ENCODE results near the gene CARD19. TPM values are rescaled to one million over a fixed set of nuclear protein-coding genes. Genes with fewer than 3 reads are reported as not detected.

CARD19 gene
- total RNA-seq, 4 donors from 2014 or later: 54.0 to 83.6 (median 78.1) TPM

DNA sequence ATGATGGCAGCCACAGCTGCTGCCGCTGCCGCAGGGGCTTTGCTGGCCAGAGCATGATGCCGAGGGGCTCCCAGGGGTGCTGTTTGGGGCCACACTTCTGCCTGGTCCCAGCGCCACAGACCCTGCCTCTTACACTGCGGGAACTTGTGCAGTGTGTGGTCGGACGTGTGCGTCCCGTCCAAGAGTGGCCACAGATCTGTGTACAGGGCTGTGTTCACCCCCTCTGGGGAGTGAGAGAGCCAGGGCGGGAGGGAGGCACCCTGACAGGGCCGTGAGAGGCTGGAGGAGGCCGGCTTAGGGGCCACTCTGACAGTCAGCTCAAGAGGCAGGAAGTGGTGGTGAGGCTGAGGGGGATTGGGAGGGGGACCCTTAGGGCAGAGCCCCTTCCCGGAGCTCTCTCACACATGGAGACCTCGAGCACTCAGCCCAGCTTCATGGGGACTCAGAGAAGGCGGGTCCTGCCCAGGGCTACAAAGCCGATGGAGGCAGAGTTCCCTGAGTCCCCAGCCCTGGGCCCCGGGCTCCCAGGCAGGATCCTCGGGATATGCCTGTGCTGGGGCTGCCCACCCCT is 13.1 kb upstream of the CARD19 start:
- Histone ChIP-seq H3K4me3 (no peak overlapping the region), H3K36me3 (no peaks in the 10 kb centered on the region), H3K27me3 (no peaks in the 10 kb centered on the region), H3K4me1 (no peaks in the 10 kb centered on the region), H3K27ac (replicated peaks in 1 of 4) (no peak overlapping the region), H3K9me3 (no peaks in the 10 kb centered on the region)
- 62% methylated on average over 11 of the region's 18 CpGs for WGBS
- intact Hi-C loops (cut with DNase I): loop anchor here (10.0 kb wide), 1 partner anchor 78 kb away; no protein-coding TSS in a partner anchor
- no peak for DNase-seq (ENCODE audit: extremely low spot score)
- no peak for TF ChIP-seq EP300 (IDR thresholded peaks at IDR 0.05)
- TF ChIP-seq, protein P1, sequence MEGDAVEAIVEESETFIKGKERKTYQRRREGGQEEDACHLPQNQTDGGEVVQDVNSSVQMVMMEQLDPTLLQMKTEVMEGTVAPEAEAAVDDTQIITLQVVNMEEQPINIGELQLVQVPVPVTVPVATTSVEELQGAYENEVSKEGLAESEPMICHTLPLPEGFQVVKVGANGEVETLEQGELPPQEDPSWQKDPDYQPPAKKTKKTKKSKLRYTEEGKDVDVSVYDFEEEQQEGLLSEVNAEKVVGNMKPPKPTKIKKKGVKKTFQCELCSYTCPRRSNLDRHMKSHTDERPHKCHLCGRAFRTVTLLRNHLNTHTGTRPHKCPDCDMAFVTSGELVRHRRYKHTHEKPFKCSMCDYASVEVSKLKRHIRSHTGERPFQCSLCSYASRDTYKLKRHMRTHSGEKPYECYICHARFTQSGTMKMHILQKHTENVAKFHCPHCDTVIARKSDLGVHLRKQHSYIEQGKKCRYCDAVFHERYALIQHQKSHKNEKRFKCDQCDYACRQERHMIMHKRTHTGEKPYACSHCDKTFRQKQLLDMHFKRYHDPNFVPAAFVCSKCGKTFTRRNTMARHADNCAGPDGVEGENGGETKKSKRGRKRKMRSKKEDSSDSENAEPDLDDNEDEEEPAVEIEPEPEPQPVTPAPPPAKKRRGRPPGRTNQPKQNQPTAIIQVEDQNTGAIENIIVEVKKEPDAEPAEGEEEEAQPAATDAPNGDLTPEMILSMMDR (IDR thresholded peaks at IDR 0.05): no peak
- no peak for TF ChIP-seq POLR2AphosphoS5 (IDR thresholded peaks at IDR 0.05)

DNA sequence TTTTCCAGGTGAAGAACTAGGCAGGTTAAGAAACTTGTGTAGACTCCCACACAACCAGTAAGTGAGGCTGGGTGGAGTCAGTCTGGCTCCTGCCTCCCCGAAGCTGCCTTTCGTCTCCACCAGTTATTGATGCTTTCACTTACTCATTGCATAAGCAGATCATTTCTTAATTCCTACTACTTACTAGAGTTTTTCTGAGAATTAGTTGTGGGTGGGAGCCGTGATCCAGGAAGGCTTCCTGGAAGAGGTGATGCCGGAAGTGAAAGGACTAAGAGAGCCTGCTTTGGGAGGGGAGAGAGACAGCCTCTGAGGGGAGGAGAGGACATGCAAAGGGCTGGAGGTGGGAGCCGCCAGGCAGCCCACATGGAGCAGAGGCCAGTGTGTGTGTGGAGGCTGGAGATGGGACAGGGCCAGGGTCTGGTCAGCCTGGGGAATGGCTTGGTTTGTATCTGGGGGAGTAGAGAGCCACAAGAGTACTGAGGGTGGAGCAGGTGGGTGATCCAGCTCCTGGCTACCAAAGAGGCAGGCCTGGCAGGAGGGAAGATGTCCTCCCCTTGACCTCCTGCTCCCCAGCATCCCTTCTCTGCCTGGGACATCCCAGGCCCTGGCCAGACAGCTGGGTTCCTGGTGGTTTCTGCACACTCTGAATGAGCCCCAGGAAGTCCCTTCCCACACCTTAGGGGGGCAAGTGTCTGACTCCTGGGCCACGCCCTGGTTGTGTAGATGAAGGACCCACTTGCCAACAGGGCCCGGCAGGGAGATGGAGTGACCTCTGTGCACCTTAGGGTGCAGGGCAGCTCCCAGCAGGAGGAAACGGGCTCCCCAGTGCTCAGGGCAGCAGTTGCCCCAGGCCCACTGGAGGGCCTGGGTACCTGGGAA is 12.2 kb upstream of the CARD19 start:
- no peak for DNase-seq (ENCODE audit: extremely low spot score)
- no peak overlapping the region for H3K4me3 ChIP-seq
- H3K36me3 ChIP-seq: no peaks in the 10 kb centered on the region
- 76% methylated on average over 8 of the region's 8 CpGs for WGBS
- no peaks in the 10 kb centered on the region for H3K4me1 ChIP-seq
- no peak overlapping the region for H3K27ac ChIP-seq (replicated peaks in 1 of 4)
- H3K9me3 ChIP-seq: no peaks in the 10 kb centered on the region
- TF ChIP-seq POLR2A (IDR thresholded peaks at IDR 0.05; ENCODE audit: low read depth): no peak
- no peak for TF ChIP-seq EP300 (IDR thresholded peaks at IDR 0.05)
- TF ChIP-seq POLR2AphosphoS5 (IDR thresholded peaks at IDR 0.05): no peak
- TF ChIP-seq, protein P1 (IDR thresholded peaks at IDR 0.05): no peak
- H3K27me3 ChIP-seq: no peaks in the 10 kb centered on the region
- intact Hi-C loops (cut with DNase I): loop anchor here (10.0 kb wide), 1 partner anchor 79 kb away; no protein-coding TSS in a partner anchor

DNA sequence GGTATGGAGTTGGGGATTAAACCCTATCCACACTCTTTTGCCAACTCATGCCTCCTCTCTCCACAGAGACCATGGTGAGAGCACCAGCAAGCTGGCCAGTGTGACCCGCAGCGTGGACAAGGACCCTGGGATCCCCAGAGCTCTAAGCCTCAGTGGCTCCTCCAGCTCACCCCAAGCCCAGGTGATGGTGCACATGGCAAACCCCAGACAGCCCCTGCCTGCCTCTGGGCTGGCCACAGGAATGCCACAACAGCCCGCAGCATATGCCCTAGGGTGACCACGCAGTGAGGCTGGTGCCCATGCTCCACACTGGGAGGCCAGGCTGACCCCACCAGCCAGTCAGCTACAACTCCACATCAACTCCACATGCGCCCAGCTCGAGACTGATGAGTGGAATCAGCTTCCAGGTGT is 11.5 kb upstream of the CARD19 start:
- Histone ChIP-seq H3K27ac (replicated peaks in 1 of 4) (no peak overlapping the region), H3K4me3 (no peak overlapping the region), H3K9me3 (no peaks in the 10 kb centered on the region), H3K27me3 (no peaks in the 10 kb centered on the region), H3K36me3 (no peaks in the 10 kb centered on the region), H3K4me1 (no peaks in the 10 kb centered on the region)
- no peak for TF ChIP-seq EP300 (IDR thresholded peaks at IDR 0.05)
- TF ChIP-seq, protein P1 (IDR thresholded peaks at IDR 0.05): no peak
- no peak for TF ChIP-seq POLR2A (IDR thresholded peaks at IDR 0.05; ENCODE audit: low read depth)
- TF ChIP-seq POLR2AphosphoS5 (IDR thresholded peaks at IDR 0.05): no peak
- DNase-seq (ENCODE audit: extremely low spot score): no peak
- 100% methylated on average over 3 of the region's 6 CpGs for WGBS
- intact Hi-C loops (cut with DNase I): loop anchor here (10.0 kb wide), 1 partner anchor 80 kb away; no protein-coding TSS in a partner anchor

DNA sequence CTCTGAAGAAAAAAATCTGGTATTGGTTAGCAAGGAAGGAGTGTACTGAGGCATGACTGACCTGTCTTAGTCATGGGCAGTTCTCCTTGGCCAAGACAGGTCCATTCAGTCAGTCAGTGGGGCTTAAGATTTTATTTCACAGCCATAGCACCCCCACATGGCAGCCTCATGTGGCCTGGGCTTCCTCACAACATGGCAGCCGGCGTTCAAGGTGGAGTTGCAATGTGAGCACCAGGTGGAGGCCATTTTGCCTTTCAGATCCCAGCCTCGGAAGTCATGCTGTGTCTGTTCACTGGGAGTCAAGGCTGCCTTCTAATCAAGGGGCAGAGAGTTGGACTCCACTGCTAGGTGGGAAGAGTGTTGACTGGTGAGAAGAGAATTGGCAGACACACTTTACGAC is 10.3 kb upstream of the CARD19 start:
- DNase-seq (ENCODE audit: extremely low spot score): no peak
- 100% methylated on average over 4 of the region's 4 CpGs for WGBS
- no peaks in the 10 kb centered on the region for H3K4me1 ChIP-seq

More for the DNA sequence above, 10.3 kb upstream of the CARD19 start:
- TF ChIP-seq, protein P1 (IDR thresholded peaks at IDR 0.05): no peak
- TF ChIP-seq POLR2A (IDR thresholded peaks at IDR 0.05; ENCODE audit: low read depth): no peak
- TF ChIP-seq EP300 (IDR thresholded peaks at IDR 0.05): no peak
- no peak for TF ChIP-seq POLR2AphosphoS5 (IDR thresholded peaks at IDR 0.05)
- no peak overlapping the region for H3K27ac ChIP-seq (replicated peaks in 1 of 4)
- no peaks in the 10 kb centered on the region for H3K36me3 ChIP-seq
- H3K27me3 ChIP-seq: no peaks in the 10 kb centered on the region
- no peaks in the 10 kb centered on the region for H3K9me3 ChIP-seq
- intact Hi-C loops (cut with DNase I): loop anchor here (10.0 kb wide), 1 partner anchor 81 kb away; no protein-coding TSS in a partner anchor
- no peak overlapping the region for H3K4me3 ChIP-seq

All from esophagus muscularis mucosa (tissue), 4 donors.